GM19467 (cell line): ENCODE measurements around the gene AK9.
"Not testable (repeated sequence)": the region's sequence is repeated elsewhere in the genome, so short reads cannot be mapped to it uniquely, and the experiment has no call there.

ENCODE experiments used
- ATAC-seq: cut with Tn5 transposase; IDR thresholded peaks from one replicate; pipeline ENCODE4 v1.9.1; 2021; ENCODE audit warnings: mild to moderate bottlenecking, moderate library complexity; ENCODE audit not compliant: unreplicated experiment

Gene AK9

GRCh38 chr6:109461733-109462526 is 229.1 kb downstream of the AK9 start:
- ATAC-seq: no peak

DNA sequence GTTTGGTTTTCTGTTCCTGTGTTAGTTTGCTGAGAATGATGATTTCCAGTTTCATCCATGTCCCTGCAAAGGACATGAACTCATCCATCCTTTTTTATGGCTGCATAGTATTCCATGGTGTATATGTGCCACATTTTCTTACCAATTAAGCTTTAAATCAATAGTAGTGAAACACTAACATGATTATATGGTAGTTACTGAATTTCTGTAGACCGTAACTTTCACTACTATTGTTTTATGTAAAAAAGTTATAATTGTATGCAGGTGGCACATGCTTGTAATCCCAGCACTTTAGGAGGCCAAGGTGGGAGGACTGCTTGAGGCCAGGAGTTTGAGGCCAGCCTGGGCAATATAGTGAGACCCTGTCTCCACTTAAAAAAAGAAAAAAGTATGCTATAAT is 229.8 kb downstream of the AK9 start:
- not testable (repeated sequence) for ATAC-seq

DNA sequence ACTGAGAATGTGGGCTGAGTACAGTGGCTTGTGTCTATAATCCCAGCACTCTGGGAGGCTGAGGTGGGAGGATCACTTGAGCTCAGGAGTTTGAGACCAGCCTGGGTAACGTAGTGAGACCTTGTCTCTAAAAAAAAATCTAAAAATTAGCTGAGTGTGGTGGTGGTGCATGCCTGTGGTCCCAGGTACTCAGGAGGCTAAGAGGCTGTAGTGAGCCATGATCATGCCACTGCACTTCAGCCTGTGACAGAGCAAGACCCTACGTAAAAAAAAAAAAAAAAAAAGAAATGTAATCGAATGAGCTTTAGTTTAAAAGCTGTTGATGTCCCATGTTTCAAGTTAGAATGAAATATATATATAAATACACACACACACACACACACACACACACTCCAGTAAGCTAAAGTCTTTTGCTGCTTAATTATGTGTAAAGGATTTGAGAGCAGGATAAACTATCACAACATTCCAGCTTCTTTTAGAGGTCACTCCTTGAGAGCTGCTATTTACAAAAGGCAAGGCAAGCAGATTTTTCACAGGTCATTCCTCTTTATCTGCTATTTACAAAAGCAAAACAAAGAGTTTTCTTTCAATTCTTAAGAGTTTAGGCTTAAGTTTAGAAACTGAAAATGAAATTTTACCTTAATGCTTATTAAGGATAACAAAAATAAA is 230.7 kb downstream of the AK9 start:
- no peak for ATAC-seq

- ATAC-seq: no peak
These were observed 232.0 kb downstream of the AK9 start for GRCh38 chr6:109458774-109459531.

DNA sequence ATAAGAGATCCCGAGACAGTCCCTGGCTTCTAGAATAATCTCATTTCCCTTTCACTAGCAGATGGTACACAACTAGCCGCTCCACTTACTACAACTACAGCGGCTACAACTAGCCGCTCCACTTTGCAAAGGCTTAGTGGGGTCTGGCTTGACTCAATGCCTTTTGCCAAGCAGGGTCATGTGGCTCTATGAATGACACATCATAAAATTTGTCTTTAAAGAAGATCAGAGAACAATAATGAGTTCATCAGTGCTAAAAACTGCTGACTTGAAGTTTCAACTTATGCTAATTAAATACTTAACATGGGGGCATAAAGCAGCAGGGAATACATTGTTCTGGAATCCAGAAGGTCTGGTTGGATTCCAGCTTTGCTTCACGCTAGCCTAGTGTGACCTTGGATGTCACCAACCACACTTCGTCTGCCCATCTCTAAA is 233.4 kb downstream of the AK9 start:
- ATAC-seq: no peak

DNA sequence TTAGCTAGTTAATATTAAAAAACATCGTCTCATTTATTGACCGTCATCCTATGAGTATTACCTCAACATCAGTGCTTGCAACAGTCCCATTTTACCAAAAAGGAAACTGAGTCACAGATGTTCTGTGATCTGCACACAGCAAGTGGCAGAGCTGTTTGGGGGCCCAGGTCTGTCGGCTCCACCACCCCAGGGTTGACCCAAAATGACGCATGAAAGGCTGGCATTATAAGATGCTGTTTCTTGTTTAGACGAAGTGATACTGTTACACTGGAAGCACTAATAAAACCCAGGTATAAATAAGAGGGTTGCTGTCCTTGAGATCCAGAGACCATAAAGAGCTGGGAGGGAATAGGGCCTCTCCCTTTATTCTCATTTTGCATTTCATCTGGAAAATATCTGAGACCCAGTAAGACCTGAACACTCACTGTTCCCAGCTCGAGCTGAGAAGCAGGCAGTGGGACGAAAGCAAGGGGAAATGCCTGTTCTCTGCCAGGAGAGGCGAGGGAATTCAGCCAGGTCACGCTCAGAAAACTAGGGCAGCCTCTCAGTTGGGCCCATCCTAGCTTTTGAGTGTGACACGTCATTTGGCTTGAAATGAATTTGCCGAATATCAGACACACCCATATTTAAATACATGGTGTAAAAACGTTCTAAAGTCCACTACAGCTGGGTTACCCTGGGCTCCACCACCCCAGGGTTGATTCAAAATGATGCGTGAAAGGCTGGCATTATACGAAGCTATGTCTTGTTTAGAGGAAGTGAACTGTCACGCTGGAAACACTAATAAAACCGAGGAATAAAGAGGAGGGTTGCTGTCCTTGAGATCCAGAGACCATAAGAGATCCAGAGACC is 234.1 kb downstream of the AK9 start:
- ATAC-seq: no peak

- ATAC-seq: peak; percentile 1
These were observed 234.9 kb downstream of the AK9 start for GRCh38 chr6:109456111-109456583.

GRCh38 chr6:109455437-109456110 is 235.4 kb downstream of the AK9 start, which contains the start of gene MICAL1:
Gene MICAL1, minus strand, starts transcription at chr6:109455772. Its CDS starts 1,576 bp downstream, at chr6:109454196.
- ATAC-seq: peak; percentile 44

- ATAC-seq: peak; percentile 24
These were observed 236.2 kb downstream of the AK9 start for GRCh38 chr6:109454496-109455436.

GRCh38 chr6:109453594-109454495 is 237.2 kb downstream of the AK9 start:
- no peak for ATAC-seq

GRCh38 chr6:109453156-109453555 is 237.8 kb downstream of the AK9 start:
- ATAC-seq: no peak

- ATAC-seq: no peak
These were observed 238.8 kb downstream of the AK9 start for GRCh38 chr6:109452181-109452580.

DNA sequence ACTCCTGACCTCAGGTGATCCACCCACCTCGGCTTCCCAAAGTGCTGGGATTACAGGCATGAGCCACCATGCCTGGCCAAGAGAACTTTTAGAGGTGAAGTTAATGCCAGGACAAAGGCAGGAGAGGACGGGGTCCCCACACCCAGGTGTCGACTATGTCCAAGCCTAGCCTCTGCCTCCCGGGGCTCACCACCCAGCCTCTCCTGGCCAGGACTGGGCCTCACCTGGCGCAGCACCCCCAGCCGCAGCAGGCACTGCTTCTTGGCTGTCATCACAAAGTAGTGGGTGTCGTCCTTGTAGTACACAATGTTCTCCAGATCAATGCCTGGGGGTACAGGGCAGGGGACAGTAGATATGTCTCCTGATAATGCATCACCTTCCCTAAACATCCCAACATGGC is 239.6 kb downstream of the AK9 start:
- no peak for ATAC-seq

DNA sequence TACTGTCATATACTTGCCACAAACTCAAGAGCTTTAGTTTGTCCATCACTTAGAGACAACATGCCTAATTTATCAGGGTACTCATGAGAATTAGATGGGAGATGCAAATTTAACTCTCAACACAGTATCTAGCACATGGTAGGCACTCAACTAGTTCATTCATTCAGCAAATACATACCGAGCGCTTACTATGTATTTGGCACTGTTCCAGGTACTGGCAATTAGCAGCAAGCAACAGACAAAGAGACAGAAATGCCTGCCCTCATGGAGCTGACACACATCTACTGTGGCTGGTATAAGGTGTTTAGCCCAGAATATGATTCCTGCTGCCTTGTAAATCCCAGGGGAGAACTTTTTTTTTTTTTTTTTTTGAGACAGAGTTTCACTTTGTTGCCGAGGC is 240.2 kb downstream of the AK9 start:
- ATAC-seq: no peak

DNA sequence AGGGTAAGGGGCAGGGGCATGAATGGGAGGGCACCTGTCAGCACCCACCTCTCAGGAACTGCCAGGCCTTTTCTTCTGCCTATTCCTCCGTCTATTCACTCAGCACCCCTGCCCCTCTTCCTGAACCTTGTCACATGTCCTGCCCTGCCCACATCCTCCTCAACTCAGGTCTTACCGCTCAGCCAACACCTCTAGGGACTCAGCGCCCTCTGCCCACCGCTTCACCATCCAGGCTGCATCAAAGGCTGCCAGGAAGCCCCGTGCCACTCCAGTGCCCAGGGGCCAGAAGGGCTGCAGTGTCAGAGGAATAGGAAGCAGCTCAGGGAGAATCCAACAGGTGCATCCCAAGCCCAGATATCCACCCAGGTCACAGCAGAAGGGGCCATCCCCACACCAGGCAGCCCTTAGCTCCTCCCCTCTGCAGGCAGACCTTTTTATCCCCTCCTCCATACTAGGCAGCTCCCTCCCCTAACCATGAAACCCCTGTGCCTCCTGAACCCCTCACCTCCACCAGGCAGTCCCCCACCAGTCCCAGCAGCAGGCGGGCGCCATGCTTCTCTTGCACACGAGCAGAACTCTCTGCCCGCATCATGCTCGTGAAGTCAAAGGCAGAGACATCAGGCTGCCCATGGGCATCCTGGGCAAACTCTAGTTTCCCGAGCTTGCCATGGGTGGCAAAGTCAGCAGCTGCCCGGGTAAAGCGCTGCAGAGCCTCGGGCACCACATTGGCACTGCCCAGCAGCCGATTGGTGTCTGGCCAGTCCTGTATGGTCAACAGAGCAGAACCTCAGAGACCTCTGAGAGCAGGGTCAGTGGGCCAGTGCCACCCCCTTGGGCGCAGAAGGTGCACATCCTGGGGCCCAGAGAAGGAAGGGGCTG is 241.0 kb downstream of the AK9 start:
- no peak for ATAC-seq

DNA sequence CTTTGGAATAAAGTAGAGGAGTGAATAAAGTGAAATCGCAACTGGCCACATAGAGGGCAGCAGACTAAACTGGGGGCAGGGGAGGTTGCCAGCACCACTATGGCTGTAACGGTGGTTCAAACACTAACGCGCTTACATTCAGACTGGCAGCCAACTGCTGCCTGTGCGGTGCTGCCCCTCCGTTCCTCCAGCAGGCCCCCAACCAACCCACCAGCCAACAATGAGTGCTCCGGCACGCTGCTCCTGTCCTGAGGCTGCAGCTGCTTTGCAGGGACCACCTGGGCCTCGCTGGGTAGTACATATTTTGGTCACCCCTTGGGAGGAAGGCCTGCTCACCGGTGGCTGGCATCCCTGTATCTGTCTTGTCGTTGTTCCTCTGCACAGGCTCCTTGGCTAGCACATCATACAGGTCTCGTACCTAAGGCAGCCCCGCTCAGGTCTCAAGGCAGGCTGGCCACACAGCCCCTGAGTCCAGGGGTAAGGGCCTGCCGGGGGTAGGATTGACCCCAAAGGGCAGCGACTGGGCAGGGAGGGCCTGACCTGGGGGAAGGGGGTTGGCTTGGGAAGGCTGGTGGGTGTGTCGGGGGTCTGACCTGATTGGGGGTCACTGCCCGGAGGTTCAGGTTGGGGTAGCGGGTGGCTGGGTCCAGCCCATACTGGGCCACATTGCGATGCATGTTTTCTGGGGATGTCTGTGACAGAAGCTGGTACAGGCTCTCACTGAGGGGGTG is 241.8 kb downstream of the AK9 start:
- ATAC-seq: no peak
